GM10847 (cell line): Measurements from ENCODE around the gene PPP2CA.

ENCODE experiments used
- POLR2A ChIP-seq: IDR thresholded peaks from 2 replicates; pipeline ENCODE4 v1.6.1; 2011; ENCODE audit not compliant: insufficient read length; ENCODE audit errors: extremely low read depth

PPP2CA gene

DNA sequence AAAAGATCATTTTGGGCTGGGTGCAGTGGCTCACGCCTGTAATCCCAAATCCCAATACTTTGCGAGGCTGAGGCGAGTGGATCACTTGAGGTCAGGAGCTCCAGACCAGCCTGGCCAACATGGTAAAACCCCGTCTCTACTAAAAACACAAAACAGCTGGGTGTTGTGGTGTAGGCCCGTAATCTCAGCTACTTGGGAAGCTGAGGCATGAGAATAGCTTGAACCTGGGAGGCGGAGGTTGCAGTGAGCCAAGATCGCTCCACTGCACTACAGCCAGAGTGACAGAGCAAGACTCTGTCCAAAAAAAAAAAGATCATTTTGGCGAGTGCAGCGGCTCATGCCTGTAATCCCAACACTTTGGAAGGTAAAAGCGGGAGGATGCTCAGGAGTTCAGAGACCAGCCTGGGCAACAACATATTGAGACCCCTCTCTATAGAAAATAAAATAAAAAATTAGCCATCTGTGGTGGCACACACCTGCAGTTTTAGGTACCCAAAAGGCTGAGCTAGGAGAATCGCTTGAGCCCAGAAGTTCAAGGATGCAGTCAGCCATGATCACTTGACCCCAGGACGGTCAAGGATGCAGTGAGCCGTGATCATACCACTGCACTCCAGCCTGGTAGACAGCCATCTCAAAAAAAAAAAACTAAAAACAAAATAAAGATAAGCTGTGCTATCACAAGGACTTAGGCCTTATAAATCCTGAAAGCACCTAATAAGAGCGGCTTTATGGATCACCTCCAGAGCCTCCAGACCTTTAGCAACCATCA, 16.2 kb downstream of the PPP2CA start:
- TF ChIP-seq POLR2A: no peak

DNA sequence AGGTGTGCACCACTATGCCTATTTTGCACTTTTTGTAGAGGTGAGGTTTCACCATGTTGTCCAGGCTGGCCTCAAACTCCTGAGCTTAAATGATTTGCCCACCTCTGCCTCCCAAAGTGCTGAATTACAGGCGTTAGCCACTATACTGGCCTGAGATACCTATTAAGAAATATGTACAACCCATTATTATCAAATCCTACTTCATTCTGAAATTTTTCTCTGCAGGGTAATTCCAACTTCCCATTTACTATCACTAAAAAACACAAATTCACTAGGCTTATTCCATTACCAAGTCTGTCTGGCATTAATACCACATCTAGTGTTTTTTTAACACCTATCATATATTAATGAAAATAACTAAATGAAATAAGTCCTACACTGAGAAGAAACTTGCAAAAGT, 18.2 kb downstream of the PPP2CA start:
- no peak for TF ChIP-seq POLR2A

DNA sequence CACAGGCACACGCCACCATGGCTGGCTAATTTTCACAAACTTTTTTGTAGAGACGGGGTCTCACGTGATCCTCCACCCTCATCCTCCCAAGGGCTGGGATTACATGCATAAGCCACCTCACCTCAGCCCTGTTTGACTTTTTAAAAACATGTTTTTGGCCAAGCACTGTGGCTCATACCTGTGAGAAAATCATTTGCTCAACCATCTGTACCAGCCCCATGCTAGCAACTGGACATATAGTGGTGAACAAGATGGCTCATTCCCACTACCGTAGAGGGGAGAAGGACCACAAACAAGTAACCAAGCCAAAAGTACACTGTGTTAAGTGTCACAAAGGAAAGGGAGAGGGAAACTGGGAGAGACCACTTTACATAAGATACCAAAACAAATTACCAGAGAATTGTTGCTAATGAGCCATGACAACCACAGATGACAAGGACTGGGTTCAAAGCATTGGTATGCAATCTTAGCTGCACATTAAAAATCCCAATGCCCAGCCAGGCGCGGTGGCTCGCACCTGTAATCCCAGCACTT, 19.2 kb downstream of the PPP2CA start:
- TF ChIP-seq POLR2A: no peak

DNA sequence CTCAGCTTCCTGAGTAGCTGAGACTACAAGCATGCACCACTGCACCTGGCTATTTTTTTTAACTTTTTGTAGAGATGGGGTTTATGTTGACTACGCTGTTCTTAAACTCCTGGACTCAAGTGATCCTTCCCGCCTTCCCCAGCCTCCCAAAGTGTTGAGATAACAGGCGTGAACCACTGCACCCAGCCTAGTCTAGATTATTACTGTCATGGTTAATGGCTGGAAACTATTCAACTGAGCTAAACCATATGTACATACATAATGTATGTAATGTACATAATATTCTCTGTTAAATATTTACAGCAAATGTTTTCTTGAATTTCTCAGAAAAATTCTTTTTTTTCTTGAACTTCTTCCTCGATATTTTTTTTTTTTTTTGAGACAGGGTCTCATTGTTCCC, 21.3 kb downstream of the PPP2CA start:
- TF ChIP-seq POLR2A: no peak

DNA sequence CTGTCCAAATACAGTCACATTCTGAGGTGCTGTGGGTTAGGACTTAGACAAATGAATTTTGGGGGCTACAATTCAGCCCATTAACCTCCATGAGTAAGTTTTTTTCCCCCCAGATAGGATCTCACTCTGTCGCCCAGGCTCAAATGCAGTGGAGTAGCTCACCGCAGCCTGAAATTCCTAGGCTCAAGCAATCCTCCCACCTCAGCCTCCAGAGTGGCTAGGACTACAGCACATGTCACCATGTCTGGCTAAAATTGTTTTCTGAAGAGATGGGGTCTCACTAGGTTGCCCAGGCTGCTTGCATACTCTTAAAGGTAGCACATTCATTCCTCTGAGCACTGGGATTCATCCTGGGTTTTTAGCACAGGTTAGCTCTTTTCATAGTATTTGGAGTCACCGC, 22.2 kb downstream of the PPP2CA start:
- TF ChIP-seq POLR2A: no peak

DNA sequence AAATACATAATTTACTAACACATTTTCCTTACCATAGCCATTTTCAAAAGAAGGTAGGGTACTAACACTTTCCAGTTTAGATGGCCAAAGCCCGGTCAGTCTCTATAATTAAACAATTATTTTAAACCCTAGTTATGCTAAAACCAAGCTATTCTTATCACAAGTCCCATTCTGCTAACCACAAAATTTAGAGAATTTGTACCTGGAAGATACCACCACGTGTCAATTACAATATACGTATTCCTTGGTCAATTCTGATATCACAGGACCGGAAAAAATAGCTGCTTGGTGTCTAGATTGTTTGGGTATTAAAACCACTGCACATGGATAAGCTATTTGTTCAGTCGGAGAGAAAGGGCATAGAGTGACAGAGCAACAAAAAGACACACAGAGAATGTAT, 30.2 kb downstream of the PPP2CA start:
- TF ChIP-seq POLR2A: no peak

DNA sequence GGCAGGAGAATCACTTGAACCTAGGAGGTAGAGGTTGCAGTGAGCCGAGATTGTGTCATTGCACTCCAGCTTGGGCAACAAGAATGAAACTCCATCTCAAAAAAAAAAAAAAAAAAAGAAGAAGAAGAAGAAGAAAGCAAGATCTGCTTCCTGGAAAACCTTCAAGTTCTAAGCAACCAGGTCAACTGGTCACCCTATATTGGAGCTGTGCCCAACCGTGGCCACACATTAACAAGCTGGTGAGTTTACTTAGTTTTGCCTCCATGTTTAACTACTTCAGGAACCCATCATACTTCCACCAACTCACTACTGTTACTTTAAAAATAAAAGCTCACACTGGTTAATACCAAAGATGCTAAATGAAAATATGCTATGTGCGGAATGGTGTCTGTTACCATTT, 36.8 kb downstream of the PPP2CA start:
- TF ChIP-seq POLR2A: no peak

DNA sequence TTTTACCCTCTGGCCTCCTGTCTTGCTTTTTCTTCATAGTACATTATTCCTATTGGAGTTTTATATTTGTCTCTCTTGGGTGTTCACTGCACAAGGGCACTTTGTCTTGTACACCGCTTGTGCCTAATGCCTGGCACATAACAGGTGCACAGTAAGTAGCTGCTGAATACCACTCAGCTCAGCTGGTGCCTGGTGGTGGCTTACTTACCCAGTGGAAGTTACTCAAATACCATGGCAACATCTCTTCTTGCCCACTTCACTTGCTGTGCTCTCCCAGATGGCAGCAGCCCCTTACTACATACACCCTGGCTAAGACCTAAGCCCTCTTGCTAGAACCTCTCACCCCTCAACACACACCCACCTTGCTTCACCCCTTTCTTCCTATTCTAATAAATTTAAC, 37.8 kb downstream of the PPP2CA start:
- TF ChIP-seq POLR2A: no peak

DNA sequence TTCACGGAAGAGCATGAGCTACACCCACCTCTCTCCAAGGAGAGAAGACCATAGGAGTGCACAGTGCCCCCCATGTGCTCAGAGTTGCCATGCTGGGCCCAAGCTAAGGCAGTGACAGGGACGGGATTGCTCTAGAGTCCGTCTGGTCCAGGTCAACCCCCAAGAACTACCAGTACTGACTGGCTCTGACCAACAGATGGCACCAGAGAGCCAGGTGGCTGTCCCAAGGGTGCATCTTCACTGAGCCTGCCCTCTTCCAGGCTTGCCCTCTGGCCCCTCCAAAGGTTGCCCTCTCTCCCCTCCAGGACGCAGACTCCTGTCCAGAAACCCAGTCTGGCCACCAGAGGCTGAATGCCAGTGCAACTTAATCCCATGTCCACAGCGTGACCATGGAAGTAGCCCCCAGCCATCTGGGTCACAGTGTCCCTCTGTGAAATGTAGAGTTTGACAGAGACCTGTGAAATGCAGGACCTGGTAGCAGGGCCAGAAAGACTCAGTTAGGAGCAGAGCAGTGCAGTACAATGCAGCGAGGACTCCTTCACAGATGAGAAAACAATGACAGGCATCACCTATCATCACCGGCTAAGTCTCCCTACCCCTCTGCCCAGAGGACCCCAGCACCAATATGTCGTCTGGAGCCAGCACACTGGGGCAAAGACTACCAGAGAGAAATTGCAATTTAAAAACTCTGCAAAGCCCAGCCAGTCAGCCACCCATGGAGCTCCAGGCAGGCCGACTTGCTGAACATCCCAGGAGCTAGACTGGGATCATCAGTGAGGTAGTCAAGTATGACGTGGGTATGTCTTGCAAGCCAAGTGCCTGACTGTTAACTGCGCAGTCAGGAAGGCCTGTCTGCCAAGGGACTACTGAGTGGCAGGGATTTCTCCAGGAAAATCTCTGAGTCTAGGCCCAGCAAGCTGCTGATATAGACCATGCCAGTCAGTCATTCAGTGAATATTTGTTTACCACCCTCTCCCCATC, 41.4 kb downstream of the PPP2CA start:
- no peak for TF ChIP-seq POLR2A

DNA sequence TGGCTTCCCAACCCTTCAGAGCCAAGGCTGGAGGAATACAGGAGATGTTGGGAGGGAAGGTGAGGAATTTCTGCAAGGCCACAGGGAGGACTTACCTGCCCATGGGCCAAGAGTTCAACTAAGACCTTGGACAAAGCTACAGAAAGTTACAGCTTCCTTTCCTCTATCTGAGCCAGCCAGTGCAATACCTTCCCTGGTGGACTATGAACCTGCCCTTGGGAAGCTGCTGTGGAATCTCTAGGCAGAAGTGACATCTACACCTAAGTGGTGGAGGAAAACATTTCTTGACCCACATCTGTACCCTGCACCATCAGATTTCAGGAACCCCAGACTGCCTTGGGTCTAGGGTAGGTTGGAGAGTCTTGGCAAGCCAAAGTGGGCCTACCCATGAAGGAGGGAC, 42.4 kb downstream of the PPP2CA start:
- TF ChIP-seq POLR2A: no peak

DNA sequence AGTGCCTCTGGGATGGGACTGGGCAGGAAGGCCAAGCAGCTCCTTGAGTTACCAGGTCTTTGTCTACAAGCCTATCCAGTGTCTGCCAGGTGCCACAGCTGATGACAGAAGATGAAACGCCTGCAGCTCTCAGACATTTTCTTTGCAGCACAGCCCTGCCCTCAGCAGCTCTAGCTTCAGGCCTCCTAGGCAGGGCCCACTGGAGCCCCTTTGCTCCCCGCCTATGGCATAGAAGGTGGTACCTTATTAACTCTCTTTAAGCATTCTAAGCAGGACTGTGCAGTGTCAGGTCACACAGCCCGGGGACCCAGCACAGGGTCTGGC, 47.8 kb downstream of the PPP2CA start:
- no peak for TF ChIP-seq POLR2A

DNA sequence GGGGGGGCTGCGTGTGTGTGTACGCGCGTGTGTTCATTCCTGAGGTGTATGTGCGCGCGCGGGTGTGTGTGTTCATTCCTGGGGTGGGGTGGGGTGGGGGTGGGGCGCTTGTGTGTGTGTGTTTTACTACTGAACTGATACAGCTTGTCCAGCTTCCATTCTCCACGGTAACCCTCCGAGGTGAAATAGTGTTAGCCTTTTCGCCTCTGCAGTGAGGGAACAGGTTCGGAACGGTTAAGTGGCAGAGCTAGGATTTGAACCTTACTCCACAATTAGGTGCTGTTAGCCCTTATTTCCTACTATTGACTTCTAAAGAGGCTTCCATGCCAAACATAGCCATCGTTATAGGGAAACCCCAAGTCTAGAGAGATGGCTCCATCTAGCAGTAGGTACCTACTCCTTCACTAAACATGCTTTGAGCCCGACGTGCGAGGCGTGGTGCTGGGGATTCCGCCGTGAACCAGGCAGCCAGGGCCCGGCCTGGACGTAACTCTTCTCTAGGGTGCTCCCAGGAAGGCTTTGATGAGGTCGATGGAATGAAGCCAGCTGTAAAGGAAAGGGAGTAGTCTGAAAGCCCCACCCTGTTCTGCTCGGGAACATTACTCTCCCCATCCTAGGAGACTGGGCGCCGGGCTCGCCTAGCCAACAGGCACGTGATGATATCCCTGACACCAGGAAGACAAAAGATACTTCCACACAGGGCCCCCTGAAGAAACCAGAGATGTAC, 48.3 kb downstream of the PPP2CA start:
- no peak for TF ChIP-seq POLR2A

DNA sequence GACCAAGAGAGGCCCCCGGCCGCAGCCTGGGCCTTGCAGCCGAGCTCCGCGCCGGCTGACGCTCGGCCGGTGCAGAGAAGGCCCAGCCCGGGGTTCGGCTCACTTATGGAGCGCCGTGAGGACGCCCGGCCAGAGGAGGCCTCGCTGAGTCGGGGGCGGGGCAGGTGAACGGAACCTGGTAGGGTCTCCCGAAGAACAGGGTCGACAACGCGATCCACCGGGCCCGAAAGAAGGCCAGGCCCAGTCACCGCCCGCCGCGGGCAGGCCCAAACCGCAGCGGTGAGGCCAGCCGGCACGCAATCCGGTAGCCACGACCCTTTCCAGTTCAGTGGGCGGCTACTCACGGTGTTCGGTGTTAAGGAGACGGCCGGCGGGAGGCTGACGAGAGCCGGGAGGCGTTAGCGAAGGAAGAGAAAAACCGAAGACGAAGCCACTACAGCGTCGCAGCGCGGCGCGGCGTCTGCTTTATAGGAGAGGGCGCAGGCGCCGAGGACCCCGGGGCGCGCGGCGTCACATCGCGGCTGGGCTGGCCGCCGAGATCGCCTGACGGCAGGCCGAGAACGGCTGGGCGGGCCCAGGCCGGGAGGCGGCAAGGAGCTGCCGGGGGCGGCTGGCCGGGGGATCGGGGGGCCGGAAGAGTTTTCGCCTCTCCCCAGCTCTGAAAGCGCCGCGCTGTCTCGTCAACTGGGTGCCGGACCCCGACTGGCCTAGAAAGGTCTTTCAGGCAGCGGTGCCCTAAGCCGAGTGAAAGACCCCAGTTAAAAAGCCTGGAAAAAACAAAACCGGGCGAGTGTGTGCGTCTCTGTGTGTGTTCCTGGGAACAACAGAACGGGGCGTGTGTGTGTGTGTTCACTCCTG, 49.1 kb downstream of the PPP2CA start, which contains the start of gene SKP1:
SKP1 (minus strand) TSS at position 440 of the 858 bp plus-strand sequence. CDS start 2,928 bp downstream, outside the sequence.
- peak; percentile 99 for TF ChIP-seq POLR2A

DNA sequence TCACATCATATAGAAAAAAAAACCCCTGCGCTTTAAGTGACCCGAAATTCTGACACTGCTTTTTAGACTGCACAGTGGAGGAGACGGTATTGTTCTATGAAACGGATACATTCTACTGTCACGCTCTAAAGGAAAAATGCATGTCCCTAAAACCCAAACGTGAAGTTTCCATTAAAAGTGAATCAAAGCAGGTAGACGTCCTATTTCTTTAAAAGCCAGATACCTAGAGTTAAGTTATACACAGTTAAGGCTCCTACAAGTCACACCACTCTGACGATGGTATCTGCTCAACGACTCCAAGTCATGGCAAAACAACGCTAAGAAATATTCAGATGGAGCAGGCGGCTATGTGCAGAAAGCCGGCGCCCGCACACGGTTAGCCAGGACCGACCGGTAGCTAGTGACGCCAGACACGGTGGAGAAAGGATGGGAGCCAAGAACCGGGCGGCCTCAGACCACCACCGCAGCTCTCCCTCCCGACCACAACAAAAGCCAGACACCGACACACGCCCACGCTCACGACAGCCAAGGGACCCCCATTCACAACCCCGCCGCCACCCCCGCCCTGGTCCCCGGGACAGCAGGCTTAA, 49.9 kb downstream of the PPP2CA start:
- no peak for TF ChIP-seq POLR2A
